Ovary (tissue), 3 donors: ENCODE data around the gene COL4A1.

Source experiments
- EP300 ChIP-seq: sonication (generic); formaldehyde crosslinking; IDR thresholded peaks from one replicate; pipeline ENCODE4 v1.6.1; 2017; ENCODE audit warnings: antibody characterized with exemption
- POLR2A ChIP-seq: fragments of 450-650 bp; IDR thresholded peaks from one replicate; pipeline ENCODE4 v1.6.1; 2017; ENCODE audit warnings: antibody characterized with exemption, mild to moderate bottlenecking, moderate library complexity
- TF ChIP-seq, protein P1 (sequence below), 3 donors: fragments of 450-650 bp in 2 of 3; fragments of 200-600 bp in 1 of 3; IDR thresholded peaks; one replicate each; pipeline versions ENCODE4 v1.5.1 to v1.8.0; 2016 to 2022; ENCODE audit warnings: antibody characterized with exemption in 3 of 3, mild to moderate bottlenecking in 1 of 3
- donor health status: DM: no; HTN: no; CAD: no.

DNA sequence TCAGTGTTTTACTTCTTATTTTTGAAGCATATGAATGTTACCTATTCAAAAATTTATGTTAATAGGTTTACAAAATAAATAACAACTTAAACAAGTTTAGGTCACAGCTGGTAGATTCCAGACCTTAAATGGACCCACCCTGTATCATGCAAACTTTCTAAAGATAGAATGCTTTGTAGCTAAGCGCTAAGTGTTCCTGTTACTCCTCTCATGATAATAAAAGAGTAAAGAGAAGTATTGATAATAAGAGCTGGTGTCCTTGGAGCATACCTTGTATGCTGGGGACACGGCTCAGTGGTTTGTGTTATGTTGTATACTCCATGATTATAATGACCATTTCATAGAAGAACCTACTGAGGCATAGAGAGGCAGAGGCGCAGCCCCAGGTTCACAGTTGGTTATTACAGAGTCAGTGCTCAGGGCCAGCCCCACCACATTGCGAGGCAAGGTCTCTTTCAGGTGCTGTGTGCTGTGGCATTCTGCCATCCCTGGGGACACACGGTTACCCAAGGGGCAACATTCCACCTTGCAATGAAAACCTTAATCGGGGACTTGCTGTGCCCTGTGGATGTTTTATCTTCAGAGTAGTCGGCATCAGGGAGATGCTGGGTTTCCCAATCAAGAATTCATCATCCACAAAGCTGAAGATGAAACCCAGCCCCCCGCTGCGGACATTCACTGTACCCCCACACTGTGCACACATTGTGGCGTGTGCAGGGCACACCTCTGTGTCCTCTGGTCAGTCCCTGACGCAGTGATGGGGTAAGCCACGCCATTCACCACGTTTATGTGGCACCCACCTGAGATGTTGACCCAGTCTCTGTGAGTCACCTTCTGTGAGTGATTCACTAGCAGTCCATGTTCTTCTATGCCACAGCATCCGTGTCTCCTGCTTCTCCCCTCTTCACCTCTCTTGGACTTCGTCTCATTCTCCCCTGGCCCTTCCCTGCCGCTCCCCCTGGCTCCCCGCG, 186.7 kb downstream of the COL4A1 start:
- TF ChIP-seq, protein P1, sequence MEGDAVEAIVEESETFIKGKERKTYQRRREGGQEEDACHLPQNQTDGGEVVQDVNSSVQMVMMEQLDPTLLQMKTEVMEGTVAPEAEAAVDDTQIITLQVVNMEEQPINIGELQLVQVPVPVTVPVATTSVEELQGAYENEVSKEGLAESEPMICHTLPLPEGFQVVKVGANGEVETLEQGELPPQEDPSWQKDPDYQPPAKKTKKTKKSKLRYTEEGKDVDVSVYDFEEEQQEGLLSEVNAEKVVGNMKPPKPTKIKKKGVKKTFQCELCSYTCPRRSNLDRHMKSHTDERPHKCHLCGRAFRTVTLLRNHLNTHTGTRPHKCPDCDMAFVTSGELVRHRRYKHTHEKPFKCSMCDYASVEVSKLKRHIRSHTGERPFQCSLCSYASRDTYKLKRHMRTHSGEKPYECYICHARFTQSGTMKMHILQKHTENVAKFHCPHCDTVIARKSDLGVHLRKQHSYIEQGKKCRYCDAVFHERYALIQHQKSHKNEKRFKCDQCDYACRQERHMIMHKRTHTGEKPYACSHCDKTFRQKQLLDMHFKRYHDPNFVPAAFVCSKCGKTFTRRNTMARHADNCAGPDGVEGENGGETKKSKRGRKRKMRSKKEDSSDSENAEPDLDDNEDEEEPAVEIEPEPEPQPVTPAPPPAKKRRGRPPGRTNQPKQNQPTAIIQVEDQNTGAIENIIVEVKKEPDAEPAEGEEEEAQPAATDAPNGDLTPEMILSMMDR (IDR thresholded peaks at IDR 0.05), result no peak
- TF ChIP-seq EP300, result no peak
- no peak for TF ChIP-seq POLR2A
